Activated naive CD4-positive, alpha-beta T cell treated with anti-CD3 and anti-CD28 coated beads, Interleukin-2, amount 10 ng/mL, durations not matched to agents 5 hours and 36 hours (primary cell): ENCODE data around the gene MACROD2. TPM values are rescaled to one million over a fixed set of nuclear protein-coding genes. Genes with fewer than 3 reads are reported as not detected.

Experiments
- total RNA-seq, 2 experiments: library from RNA; stranded (reverse); gene quantifications; one replicate each; pipeline ENCODE4 v1.2.3, GENCODE V29; 2021

Gene MACROD2
- not detected for total RNA-seq

GRCh38 chr20:13995086-13995665 is at the start of gene MACROD2:
Gene MACROD2 (plus strand): TSS chr20:13995516.

DNA sequence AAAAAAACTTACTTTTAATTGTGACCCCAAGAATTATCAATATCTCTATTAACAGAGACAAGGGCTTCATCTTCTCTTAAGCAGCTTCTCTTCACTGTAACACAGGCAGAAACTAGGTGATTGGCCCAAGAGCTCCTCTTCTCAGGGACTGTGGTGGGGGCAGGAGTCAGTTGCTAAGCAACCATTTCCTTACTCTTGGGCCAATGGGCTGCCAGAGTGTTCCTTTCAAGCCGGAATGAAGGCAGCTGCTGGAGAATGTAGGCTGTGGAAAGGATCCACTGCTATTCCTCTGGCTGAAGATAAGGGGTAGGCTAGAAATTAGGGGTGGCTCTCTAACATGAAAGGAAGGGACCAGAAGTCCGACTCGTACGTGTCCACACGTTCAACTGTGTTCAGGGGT is 4.9 kb upstream of the MACROD2 start, which contains the start of gene SEL1L2:
Gene SEL1L2, minus strand, starts transcription at position 150 of the 400 bp plus-strand sequence. Its CDS starts 80 bp downstream, at position 70.

GRCh38 chr20:14337400-14338171 is 342.3 kb downstream of the MACROD2 start, which contains the start of gene FLRT3:
Gene FLRT3 (minus strand): TSS chr20:14337612. CDS start chr20:14327506, 10,106 bp downstream.

Other genes starting within 250 kb of the MACROD2 start
- gene ESF1, start 210.6 kb upstream of the MACROD2 start, total RNA-seq: 10 to 100 TPM; 10.9 to 12.2 TPM
- gene NDUFAF5, start 210.5 kb upstream of the MACROD2 start, total RNA-seq: 10 to 100 TPM; 23.5 to 23.8 TPM
- gene SEL1L2, start 4.9 kb upstream of the MACROD2 start, total RNA-seq: not detected